ENCODE measurements around the gene UGT1A8.

Gene UGT1A8

DNA sequence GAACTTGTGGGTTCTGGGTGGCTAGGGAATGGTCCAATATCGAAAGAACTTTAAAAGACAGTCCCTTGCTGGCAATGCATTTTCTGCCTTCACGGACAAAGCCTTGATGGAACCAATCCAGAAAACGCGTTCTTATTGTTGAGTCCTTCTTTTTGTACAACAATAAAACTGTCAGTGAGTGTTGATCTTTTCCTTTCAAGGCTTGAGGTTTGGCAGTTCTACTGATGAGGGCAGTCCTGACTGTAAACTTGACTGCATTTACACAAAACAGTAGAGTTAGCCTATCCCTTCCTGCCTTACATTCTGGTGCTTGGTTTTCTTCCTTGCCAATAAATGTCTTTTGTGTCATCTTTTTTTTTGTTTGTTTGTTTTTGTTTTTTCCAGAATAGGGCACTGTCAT is 61.8 kb downstream of the UGT1A8 start:
- Mint-ChIP-seq H3K4me3 (no peak overlapping the region), H3K36me3 (ENCODE audit: insufficient read depth) (no peaks in the 10 kb centered on the region), H3K27ac (no peak overlapping the region), H3K27me3 (peaks cover 44 to 54% of the 10 kb centered on the region in 2 donors), H3K9me3 (no peaks in the 10 kb centered on the region), H3K4me1 (ENCODE audit: low read depth in 2 of 2) (no peaks in the 10 kb centered on the region)
- DNase-seq: no peak
- ATAC-seq (replicated peaks): no peak

DNA sequence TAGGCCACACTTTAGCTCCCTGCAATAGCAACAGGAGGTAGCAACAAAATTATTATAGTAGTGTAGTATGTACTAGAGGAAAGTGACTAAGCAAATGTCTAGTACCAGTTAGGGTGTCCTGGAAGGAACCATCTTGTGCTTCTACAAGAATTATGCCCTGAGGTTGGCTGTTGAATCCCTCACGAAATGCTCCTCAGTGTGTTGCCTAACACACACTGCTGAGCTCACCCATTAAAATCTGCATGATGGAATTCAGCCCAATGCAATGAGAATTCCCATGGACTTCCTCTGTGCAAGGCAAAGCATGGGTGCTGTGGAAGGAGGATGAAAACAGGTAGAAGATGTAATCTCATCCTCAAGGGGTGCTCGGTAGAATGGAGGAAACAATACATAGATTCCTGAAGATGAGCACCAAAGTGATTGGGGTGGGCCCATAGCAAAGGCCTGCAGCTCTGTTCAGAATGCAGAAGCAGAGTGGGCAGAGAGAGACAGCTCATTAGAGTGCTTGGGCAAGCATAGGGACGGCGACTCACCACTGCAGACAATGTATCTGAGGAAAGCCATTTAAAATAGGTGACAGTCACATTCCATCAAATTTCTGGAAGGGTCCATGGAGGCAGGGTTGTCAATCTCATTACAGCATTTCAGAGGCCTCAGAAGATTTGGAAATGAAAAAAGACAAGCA is 63.1 kb downstream of the UGT1A8 start:
- H3K9me3 Mint-ChIP-seq: no peaks in the 10 kb centered on the region
- DNase-seq (no peak), ATAC-seq (replicated peaks) (no peak)
- H3K36me3 Mint-ChIP-seq (ENCODE audit: insufficient read depth): no peaks in the 10 kb centered on the region
- no peaks in the 10 kb centered on the region for H3K4me1 Mint-ChIP-seq (ENCODE audit: low read depth in 2 of 2)
- H3K27me3 Mint-ChIP-seq: peaks cover 44 to 45% of the 10 kb centered on the region in 2 donors
- H3K27ac Mint-ChIP-seq: no peak overlapping the region
- H3K4me3 Mint-ChIP-seq: no peak overlapping the region

DNA sequence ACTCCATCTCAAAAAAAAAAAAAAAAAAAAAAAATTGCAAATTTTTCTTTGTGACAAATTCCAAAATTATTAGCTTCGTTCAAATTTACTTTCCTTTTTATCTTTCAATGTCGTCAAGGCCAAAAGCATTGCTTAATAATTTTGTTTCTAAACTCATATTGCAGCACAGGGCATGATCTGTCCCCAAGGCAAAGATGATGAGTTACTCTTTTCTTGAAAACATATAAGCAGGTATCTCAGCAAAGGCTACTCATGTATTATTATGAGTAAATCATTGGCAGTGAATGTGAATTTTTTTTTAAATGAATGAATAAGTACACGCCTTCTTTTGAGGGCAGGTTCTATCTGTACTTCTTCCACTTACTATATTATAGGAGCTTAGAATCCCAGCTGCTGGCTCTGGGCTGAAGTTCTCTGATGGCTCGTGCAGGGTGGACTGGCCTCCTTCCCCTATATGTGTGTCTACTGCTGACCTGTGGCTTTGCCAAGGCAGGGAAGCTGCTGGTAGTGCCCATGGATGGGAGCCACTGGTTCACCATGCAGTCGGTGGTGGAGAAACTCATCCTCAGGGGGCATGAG is 64.2 kb downstream of the UGT1A8 start, which contains the start of gene UGT1A7:
TSS of gene UGT1A7 (plus strand) at position 381 of the 579 bp plus-strand sequence. CDS start at position 418, 37 bp downstream.
- H3K4me1 Mint-ChIP-seq (ENCODE audit: low read depth in 2 of 2): no peaks in the 10 kb centered on the region
- no peaks in the 10 kb centered on the region for H3K9me3 Mint-ChIP-seq
- H3K4me3 Mint-ChIP-seq: no peak within 1 kb of the TSS
- peaks cover 36 to 42% of the 10 kb centered on the region in 2 donors for H3K27me3 Mint-ChIP-seq
- no peak within 1 kb of the TSS for H3K27ac Mint-ChIP-seq
- H3K36me3 Mint-ChIP-seq (ENCODE audit: insufficient read depth): no peaks in the 10 kb centered on the region
- DNase-seq: no peak
- ATAC-seq (replicated peaks): no peak

DNA sequence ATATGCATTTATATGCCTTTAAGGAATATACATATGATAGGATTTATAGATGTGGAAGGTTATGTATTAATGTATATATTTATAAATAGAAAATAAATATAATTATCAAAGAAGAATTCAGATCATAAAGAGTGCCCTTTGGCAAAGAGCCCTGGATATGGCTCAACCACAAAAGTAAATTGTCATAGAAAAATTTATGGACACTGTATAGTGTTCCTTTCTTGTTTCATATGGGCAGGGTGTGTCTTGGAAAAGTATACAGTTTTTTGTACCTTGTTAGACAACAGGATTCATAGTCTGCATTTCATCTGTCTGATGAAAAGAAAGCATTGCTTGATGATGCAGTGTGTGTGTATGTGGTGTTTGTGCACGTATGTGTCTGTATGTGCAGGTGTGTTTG is 67.2 kb downstream of the UGT1A8 start:
- no peaks in the 10 kb centered on the region for H3K36me3 Mint-ChIP-seq (ENCODE audit: insufficient read depth)
- DNase-seq: no peak

DNA sequence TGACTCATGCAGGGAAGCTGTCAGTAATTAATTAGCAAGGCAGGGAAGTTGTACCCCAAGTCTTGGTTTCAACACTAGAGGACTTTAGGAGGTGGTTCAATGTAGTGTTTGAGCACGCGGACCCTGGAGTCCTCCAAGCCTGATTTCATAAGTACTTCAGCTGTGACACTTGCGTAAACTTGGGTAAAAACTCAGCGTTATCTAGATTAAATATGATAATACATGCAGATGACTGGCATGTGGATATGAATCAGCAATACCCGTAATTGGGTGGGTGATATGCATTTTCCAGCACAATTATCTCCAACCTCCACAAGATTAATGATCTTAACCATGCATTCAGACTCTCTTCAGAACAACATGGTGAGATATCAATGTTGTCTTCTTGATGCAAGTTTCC is 69.5 kb downstream of the UGT1A8 start:
- Mint-ChIP-seq H3K27ac (no peak overlapping the region), H3K4me1 (ENCODE audit: low read depth in 2 of 2) (no peaks in the 10 kb centered on the region), H3K27me3 (peaks cover 33 to 52% of the 10 kb centered on the region in 2 donors), H3K9me3 (no peaks in the 10 kb centered on the region), H3K4me3 (no peak overlapping the region), H3K36me3 (ENCODE audit: insufficient read depth) (no peaks in the 10 kb centered on the region)
- ATAC-seq (replicated peaks): no peak
- DNase-seq: no peak

More for the DNA sequence above, 67.2 kb downstream of the UGT1A8 start:
- Mint-ChIP-seq H3K27ac (no peak overlapping the region), H3K4me1 (ENCODE audit: low read depth in 2 of 2) (no peaks in the 10 kb centered on the region), H3K4me3 (no peak overlapping the region), H3K9me3 (no peaks in the 10 kb centered on the region), H3K27me3 (peaks cover 30 to 42% of the 10 kb centered on the region in 2 donors)
- no peak for ATAC-seq (replicated peaks)

DNA sequence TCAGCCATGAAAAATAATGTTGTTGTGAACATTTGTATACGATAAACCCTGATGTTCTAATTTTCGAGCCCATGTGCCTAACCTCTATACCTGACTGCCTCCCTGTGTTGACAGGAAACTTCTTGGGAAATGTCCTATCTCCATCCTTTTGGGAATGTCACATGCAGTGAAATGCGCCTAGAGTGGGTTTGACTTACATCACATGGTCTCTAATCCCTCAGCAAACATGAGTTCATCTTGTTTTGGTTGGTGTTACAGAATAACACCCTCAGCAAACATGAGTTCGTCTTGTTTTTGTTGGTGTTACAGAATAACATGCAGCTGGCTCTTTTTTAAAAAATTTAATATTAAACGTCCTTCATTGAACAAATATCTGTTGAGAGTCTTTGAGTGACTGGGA is 70.9 kb downstream of the UGT1A8 start:
- Mint-ChIP-seq H3K4me1 (ENCODE audit: low read depth in 2 of 2) (no peaks in the 10 kb centered on the region), H3K9me3 (no peaks in the 10 kb centered on the region), H3K36me3 (ENCODE audit: insufficient read depth) (no peaks in the 10 kb centered on the region), H3K4me3 (no peak overlapping the region), H3K27ac (no peak overlapping the region), H3K27me3 (peaks cover 43 to 62% of the 10 kb centered on the region in 2 donors)
- no peak for DNase-seq
- ATAC-seq (replicated peaks): no peak

DNA sequence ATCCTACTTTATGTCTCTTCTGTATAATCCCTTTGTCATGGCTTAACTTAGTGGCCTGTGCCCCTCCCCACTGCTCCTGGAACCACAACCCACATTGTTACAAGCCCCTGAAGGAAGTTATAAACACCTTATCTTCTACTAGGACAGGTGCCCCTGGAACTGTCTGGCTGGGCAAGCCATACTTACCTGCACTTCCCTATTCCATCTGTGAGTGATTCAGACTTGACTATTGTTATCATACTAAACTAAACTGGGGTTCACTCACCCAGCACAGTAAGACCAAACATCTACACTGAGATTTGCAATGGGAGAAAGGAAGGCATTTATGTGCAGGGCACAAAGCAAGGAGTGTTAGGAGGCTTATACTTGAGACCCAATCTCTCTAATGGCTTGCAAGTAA is 71.6 kb downstream of the UGT1A8 start:
- peaks cover 43 to 69% of the 10 kb centered on the region in 2 donors for H3K27me3 Mint-ChIP-seq
- no peak overlapping the region for H3K27ac Mint-ChIP-seq
- no peak overlapping the region for H3K4me3 Mint-ChIP-seq
- H3K36me3 Mint-ChIP-seq (ENCODE audit: insufficient read depth): no peaks in the 10 kb centered on the region
- H3K9me3 Mint-ChIP-seq: no peaks in the 10 kb centered on the region
- DNase-seq (no peak), ATAC-seq (replicated peaks) (no peak)
- no peaks in the 10 kb centered on the region for H3K4me1 Mint-ChIP-seq (ENCODE audit: low read depth in 2 of 2)

DNA sequence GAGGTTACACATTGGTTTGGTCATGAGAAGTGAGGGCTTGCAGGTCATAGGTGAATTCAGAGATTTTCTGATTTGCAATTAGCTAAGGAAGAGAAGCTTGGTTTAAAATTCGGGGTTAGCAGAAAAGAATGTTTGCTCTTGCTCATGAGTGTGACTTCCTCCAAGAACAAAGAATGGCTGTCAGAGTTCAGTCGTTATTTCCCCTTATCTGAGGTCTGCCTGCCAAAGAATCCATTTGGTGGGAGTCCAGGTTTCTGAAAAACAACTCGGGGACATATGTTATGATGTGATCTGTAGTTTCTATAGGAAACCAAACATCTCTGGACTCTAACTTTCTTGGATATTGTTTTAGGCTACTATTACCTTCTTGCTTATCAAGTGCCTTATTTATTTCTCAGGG is 72.1 kb downstream of the UGT1A8 start:
- ATAC-seq (replicated peaks): no peak
- H3K36me3 Mint-ChIP-seq (ENCODE audit: insufficient read depth): no peaks in the 10 kb centered on the region
- no peaks in the 10 kb centered on the region for H3K4me1 Mint-ChIP-seq (ENCODE audit: low read depth in 2 of 2)
- no peak for DNase-seq
- no peaks in the 10 kb centered on the region for H3K9me3 Mint-ChIP-seq
- H3K27me3 Mint-ChIP-seq: peaks cover 43 to 71% of the 10 kb centered on the region in 2 donors
- H3K4me3 Mint-ChIP-seq: no peak overlapping the region
- no peak overlapping the region for H3K27ac Mint-ChIP-seq

DNA sequence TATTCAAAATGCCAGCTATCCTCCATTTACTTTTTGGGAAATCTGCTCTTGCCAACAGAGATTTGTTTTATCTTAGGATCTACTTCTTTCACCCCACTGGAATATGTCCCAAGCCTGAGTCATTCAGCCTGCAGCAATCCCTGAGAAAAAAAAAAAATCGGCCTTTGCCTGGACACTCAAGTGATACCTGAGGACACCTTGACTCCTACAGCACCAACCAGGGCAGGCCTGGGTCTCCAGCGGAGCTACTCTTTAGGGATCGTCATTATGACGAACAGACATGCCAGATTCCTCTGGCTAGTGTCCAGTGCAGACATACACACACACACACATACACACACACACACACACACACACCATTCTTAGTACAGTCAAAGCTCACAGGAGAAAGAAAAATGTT is 73.0 kb downstream of the UGT1A8 start:
- Mint-ChIP-seq H3K4me1 (ENCODE audit: low read depth in 2 of 2) (no peaks in the 10 kb centered on the region), H3K36me3 (ENCODE audit: insufficient read depth) (no peaks in the 10 kb centered on the region), H3K27ac (no peak overlapping the region), H3K27me3 (peaks cover 43 to 71% of the 10 kb centered on the region in 2 donors), H3K9me3 (no peaks in the 10 kb centered on the region), H3K4me3 (no peak overlapping the region)
- no peak for DNase-seq
- ATAC-seq (replicated peaks): no peak

DNA sequence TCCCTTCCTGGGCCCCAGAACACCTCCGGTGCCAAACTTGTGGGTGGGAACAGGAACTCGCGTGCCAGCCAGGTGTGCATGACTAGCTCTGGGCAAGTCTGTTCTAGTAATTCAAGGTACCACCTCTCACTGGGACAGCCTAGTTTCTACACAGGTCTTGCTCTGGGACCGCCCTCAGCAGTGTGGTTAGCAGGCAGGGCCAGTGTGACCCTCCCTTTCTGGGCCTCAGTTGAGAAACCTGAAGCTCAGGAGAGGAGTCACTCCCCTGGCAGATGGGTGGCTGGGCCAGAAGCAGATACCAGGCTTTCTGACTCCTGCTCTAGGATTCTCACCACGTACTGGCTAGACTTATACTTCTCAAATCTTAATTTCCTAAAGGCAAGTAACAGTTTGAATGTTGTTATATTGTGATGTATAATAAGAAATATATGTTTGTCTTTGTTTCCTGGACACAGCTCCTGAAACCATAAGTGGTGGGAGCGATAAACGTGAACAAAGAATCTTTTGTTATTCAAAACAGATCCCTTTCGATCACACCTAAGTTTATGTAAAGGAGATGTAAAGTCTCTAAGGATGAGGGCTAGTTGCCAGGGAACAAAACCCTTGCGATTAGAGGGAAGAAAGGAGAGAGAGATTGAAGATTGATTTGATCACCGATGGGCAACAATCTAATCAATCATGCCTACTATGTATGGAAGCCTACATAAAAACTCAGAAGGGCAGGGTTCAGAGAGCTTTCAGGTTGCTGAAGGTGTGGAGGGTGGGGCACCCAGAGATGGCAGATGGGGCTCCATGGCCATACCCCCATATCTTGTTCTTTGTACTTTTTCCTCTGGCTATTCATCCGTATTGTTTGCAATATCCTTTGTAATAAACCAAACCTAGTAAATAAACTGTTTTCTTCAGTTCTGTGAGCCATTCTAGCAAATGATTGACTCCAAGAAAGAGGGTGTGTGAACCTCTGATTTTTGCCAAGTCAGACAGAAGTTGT is 74.3 kb downstream of the UGT1A8 start:
- DNase-seq (no peak), ATAC-seq (replicated peaks) (no peak)
- peaks cover 4% of the 10 kb centered on the region for H3K36me3 Mint-ChIP-seq (ENCODE audit: insufficient read depth)
- no peaks in the 10 kb centered on the region for H3K4me1 Mint-ChIP-seq (ENCODE audit: low read depth in 2 of 2)
- H3K27ac Mint-ChIP-seq: no peak overlapping the region
- no peaks in the 10 kb centered on the region for H3K9me3 Mint-ChIP-seq
- H3K27me3 Mint-ChIP-seq: peaks cover 39 to 76% of the 10 kb centered on the region in 2 donors
- H3K4me3 Mint-ChIP-seq: no peak overlapping the region

DNA sequence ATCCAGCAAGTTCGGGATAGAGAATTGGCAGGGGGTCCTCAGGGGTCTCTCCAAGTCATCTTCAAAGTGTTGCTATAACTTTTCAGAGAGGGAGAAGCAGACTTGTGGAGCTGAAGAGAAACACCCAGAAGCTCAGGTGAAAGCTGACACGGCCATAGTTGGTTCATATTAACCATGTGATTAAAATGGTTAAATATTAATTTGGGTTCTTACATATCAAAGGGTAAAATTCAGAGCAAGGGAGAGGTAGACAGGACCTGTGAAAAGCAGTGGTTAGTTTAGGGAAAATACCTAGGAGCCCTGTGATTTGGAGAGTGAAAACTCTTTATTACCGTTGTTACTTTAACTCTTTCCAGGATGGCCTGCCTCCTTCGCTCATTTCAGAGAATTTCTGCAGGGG is 75.2 kb downstream of the UGT1A8 start, which contains the start of gene UGT1A6:
TSS of gene UGT1A6 (plus strand) at position 243 of the 400 bp plus-strand sequence. CDS start at position 358, 115 bp downstream.
- H3K4me1 Mint-ChIP-seq (ENCODE audit: low read depth in 2 of 2): no peaks in the 10 kb centered on the region
- DNase-seq (no peak), ATAC-seq (replicated peaks) (no peak)
- peaks cover 4% of the 10 kb centered on the region for H3K36me3 Mint-ChIP-seq (ENCODE audit: insufficient read depth)
- H3K4me3 Mint-ChIP-seq: no peak within 1 kb of the TSS
- H3K9me3 Mint-ChIP-seq: no peaks in the 10 kb centered on the region
- H3K27me3 Mint-ChIP-seq: peaks cover 37 to 77% of the 10 kb centered on the region in 2 donors
- H3K27ac Mint-ChIP-seq: no peak within 1 kb of the TSS

DNA sequence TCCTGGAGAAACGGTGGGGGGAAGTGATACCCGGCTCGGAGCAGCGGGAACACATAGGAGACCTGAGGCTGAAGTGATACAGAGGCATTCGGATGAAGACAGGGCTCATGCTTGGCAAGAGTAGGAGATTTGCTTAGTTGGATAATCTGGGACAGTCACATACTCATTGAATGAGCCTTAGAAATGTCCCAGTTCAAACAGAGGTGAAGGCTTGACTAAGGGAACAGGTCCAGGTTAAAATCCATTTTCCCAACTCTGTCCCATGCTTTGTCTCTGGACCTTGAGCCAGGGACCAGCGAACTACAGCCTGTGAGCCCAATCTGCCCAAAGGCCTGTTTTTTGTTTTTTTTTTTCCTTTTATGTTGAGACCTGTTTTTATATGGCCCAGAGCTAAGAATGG is 76.5 kb downstream of the UGT1A8 start:
- no peaks in the 10 kb centered on the region for H3K9me3 Mint-ChIP-seq
- H3K27me3 Mint-ChIP-seq: peaks cover 28 to 71% of the 10 kb centered on the region in 2 donors
- no peak overlapping the region for H3K27ac Mint-ChIP-seq

DNA sequence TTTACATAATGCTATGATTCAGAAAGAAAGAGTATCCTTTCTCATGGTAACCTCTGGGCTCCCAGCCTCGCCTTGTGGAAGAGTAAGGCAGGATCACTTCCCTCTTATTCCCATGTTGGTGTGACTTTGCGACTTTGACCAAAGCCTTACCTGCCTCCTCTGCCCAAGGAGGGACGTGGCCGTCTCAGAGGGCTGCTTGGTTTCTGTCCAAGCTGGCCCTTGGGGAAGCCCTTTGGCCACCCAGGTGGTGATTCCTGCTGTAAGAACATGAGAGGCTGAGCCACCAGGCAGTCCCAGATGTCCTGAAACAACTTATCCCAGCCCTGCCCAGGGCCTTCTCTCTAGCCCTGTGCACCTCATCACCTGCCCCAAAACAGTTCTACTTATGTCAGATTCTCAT is 81.3 kb downstream of the UGT1A8 start:
- H3K4me3 Mint-ChIP-seq: no peak overlapping the region
- peaks cover 4% of the 10 kb centered on the region for H3K36me3 Mint-ChIP-seq (ENCODE audit: insufficient read depth)
- H3K27me3 Mint-ChIP-seq: peaks cover 35 to 38% of the 10 kb centered on the region in 2 donors
- no peaks in the 10 kb centered on the region for H3K9me3 Mint-ChIP-seq
- H3K4me1 Mint-ChIP-seq (ENCODE audit: low read depth in 2 of 2): no peaks in the 10 kb centered on the region
- no peak overlapping the region for H3K27ac Mint-ChIP-seq
- DNase-seq: no peak
- ATAC-seq (replicated peaks): no peak

More for the DNA sequence above, 76.5 kb downstream of the UGT1A8 start:
- H3K4me3 Mint-ChIP-seq: no peak overlapping the region
- H3K4me1 Mint-ChIP-seq (ENCODE audit: low read depth in 2 of 2): no peaks in the 10 kb centered on the region
- H3K36me3 Mint-ChIP-seq (ENCODE audit: insufficient read depth): peaks cover 4% of the 10 kb centered on the region
- DNase-seq (no peak), ATAC-seq (replicated peaks) (no peak)
